Parathyroid adenoma (tissue), 2 donors: ENCODE measurements around the gene GBX2.

Experiments used
- H2AFZ ChIP-seq: fragments of 300-600 bp; sonication (generic); one replicate; pipeline ENCODE4 v1.7.0; 2017; ENCODE audit warnings: antibody characterized with exemption, mild to moderate bottlenecking
- H3K27ac ChIP-seq: fragments of 300-600 bp; sonication (generic); one replicate; pipeline ENCODE4 v1.7.0; 2017
- H3K27me3 ChIP-seq: fragments of 300-600 bp; sonication (generic); one replicate; pipeline ENCODE4 v1.7.0; 2017; ENCODE audit warnings: low read length; ENCODE audit not compliant: control insufficient read depth, insufficient read depth
- H3K36me3 ChIP-seq: fragments of 300-600 bp; sonication (generic); one replicate; pipeline ENCODE4 v1.7.0; 2017; ENCODE audit warnings: low read length; ENCODE audit not compliant: control insufficient read depth, insufficient read depth
- H3K4me1 ChIP-seq: fragments of 300-600 bp; sonication (generic); one replicate; pipeline ENCODE4 v1.7.0; 2017; ENCODE audit warnings: control low read depth
- H3K4me2 ChIP-seq: fragments of 300-600 bp; sonication (generic); one replicate; pipeline ENCODE4 v1.7.0; 2017; ENCODE audit warnings: low read length
- H3K4me3 ChIP-seq: fragments of 300-600 bp; sonication (generic); one replicate; pipeline ENCODE4 v1.7.0; 2017; ENCODE audit warnings: low read depth, low read length
- H3K79me2 ChIP-seq: fragments of 300-600 bp; sonication (generic); one replicate; pipeline ENCODE4 v1.7.0; 2017; ENCODE audit warnings: control low read depth
- H3K9ac ChIP-seq: fragments of 300-600 bp; sonication (generic); one replicate; pipeline ENCODE4 v1.7.0; 2017; ENCODE audit warnings: mild to moderate bottlenecking
- H3K9me3 ChIP-seq: fragments of 300-600 bp; sonication (generic); one replicate; pipeline ENCODE4 v1.7.0; 2017; ENCODE audit warnings: low read length; ENCODE audit not compliant: control insufficient read depth
- TF ChIP-seq, protein P1 (sequence below): fragments of 300-600 bp; sonication (generic); IDR thresholded peaks from one replicate; pipeline ENCODE4 v1.7.0; 2017; ENCODE audit warnings: antibody characterized with exemption, mild to moderate bottlenecking
- donor health status: primary hyperparathyroidism.

The GBX2 gene

GRCh38 chr2:236180076-236180816, 12.1 kb upstream of the GBX2 start:
- no peak overlapping the region for H3K4me2 ChIP-seq
- H3K79me2 ChIP-seq: no peaks in the 10 kb centered on the region
- no peaks in the 10 kb centered on the region for H3K9me3 ChIP-seq
- TF ChIP-seq, protein P1, sequence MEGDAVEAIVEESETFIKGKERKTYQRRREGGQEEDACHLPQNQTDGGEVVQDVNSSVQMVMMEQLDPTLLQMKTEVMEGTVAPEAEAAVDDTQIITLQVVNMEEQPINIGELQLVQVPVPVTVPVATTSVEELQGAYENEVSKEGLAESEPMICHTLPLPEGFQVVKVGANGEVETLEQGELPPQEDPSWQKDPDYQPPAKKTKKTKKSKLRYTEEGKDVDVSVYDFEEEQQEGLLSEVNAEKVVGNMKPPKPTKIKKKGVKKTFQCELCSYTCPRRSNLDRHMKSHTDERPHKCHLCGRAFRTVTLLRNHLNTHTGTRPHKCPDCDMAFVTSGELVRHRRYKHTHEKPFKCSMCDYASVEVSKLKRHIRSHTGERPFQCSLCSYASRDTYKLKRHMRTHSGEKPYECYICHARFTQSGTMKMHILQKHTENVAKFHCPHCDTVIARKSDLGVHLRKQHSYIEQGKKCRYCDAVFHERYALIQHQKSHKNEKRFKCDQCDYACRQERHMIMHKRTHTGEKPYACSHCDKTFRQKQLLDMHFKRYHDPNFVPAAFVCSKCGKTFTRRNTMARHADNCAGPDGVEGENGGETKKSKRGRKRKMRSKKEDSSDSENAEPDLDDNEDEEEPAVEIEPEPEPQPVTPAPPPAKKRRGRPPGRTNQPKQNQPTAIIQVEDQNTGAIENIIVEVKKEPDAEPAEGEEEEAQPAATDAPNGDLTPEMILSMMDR: no peak
- H3K4me1 ChIP-seq: peaks cover 2% of the 10 kb centered on the region
- peaks cover 17% of the 10 kb centered on the region for H3K27me3 ChIP-seq
- no peak overlapping the region for H3K4me3 ChIP-seq
- H3K36me3 ChIP-seq: no peaks in the 10 kb centered on the region
- H2AFZ ChIP-seq: no peak overlapping the region
- no peak overlapping the region for H3K27ac ChIP-seq
- no peak overlapping the region for H3K9ac ChIP-seq

DNA sequence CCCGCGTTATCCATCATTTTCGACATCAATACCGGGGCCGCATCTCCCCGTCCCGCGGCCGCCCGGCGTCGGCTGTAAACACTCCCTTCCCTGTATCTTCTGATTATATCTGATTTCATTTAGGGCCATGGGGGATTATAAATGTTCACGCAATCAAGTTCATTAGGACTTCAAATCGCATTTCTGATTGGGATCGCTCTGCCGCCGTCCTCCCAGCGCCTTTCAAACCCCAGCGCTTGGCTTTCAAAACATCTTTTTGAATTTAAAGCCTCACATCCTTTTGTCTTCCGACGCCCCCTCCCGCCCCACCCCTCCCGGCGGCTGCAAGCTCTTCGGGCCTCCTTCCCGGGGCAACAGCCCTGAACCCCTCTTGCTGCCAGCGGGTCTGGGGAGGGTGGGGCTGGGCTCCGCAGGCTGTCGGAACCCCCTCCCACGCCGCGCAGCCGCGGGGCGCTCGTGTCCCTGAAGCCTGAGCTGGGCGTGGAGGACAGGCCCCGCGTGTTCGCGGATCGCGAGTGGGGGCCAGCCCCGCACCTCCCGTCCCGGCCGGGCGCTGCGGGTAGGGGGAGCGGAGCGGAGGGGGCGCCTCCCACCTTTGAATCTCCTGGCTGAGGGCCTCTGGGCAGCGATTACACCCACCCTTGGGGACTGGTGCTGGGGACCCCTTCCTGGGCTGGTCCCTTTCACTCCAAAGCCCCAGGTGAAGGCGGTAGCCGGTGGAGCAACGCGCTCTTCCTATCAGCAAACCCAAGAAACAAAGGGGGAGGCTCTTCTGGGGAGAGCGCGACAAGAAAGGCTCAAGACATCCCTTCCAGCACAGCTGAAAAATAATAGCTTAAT, 11.3 kb upstream of the GBX2 start:
- Histone ChIP-seq H3K79me2 (no peaks in the 10 kb centered on the region), H3K4me1 (peaks cover 2% of the 10 kb centered on the region), H2AFZ (no peak overlapping the region), H3K36me3 (no peaks in the 10 kb centered on the region), H3K27ac (no peak overlapping the region), H3K9ac (no peak overlapping the region), H3K4me2 (no peak overlapping the region), H3K27me3 (peaks cover 17% of the 10 kb centered on the region), H3K4me3 (no peak overlapping the region), H3K9me3 (no peaks in the 10 kb centered on the region)
- TF ChIP-seq, protein P1: no peak

- Histone ChIP-seq H3K9ac (no peak overlapping the region), H3K4me3 (no peak overlapping the region), H3K27me3 (peaks cover 17% of the 10 kb centered on the region), H3K4me1 (peaks cover 2% of the 10 kb centered on the region), H2AFZ (no peak overlapping the region), H3K27ac (no peak overlapping the region), H3K4me2 (no peak overlapping the region), H3K9me3 (no peaks in the 10 kb centered on the region), H3K79me2 (no peaks in the 10 kb centered on the region), H3K36me3 (no peaks in the 10 kb centered on the region)
- TF ChIP-seq, protein P1: no peak
Measured at GRCh38 chr2:236178890-236179235, 10.7 kb upstream of the GBX2 start.

DNA sequence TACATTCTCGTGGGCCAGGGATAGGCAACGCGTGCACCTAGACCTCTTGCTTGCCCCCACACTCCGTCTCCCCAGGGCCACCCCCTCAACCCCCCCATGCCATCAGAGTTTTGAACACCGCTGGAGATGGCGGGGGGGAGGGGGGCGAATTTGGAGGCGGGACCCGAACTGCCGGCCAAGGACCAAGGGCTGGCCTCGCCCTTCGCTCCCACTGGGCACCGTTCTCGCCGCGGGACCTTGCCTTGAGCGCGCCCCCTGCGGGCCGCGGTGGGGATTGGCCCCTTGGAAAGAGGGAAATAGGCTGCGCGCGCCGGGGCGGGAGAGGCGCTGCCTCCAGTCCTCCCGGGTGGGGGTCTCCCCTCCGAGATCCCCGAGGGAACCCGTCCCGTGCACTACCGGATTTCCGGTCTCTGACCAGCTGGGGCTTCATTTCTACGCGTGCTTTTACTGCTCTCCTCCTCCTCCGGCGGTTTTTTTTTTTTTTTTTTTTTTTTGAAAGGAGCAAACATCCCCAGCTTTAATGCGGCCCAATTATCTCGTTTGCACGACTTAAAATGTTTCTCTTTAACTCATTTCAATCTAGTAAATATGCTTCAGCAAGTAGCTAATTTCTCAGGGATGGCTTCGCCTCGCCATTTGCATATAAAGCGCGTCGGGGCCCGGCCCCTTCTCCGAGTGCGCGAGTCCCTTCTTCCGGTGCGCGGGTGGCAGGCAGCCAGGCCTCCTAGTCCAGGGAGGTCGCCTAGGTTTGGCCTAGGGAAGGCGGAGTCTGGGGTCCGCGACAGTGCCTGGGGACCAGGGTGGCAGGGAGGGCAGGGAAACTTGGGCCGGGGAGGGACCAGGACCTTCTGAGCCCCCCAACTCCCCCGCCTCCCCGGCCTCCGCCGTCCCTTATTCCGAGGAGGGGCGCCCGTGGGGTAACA, 10.0 kb upstream of the GBX2 start:
- TF ChIP-seq, protein P1: peak; percentile 55
- H3K79me2 ChIP-seq: no peaks in the 10 kb centered on the region
- peaks cover 17% of the 10 kb centered on the region for H3K27me3 ChIP-seq
- peak overlapping the region; percentile 4 for H3K4me3 ChIP-seq
- H3K4me1 ChIP-seq: peaks cover 2% of the 10 kb centered on the region
- H3K27ac ChIP-seq: no peak overlapping the region
- peak overlapping the region; percentile 43 for H3K4me2 ChIP-seq
- H3K9me3 ChIP-seq: no peaks in the 10 kb centered on the region
- H3K36me3 ChIP-seq: no peaks in the 10 kb centered on the region
- H3K9ac ChIP-seq: no peak overlapping the region
- H2AFZ ChIP-seq: peak overlapping the region; percentile 51
